ENCODE data around the gene BLTP3B.
A peak's percentile ranks its signal among the peaks of the same experiment; 100 is the strongest.

Gene BLTP3B

GRCh38 chr12:100153131-100153530 is 10.5 kb upstream of the BLTP3B start:
- no peak for TF ChIP-seq CTCF (conservative IDR thresholded peaks at IDR 0.05; ENCODE audit: control insufficient read depth, insufficient read depth, low read depth, low read length)
- no peak for DNase-seq (ENCODE audit: low read depth)
- no peak overlapping the region for H3K4me3 ChIP-seq (ENCODE audit: control insufficient read depth, low read depth, low read length)

- DNase-seq (ENCODE audit: low read depth) = no peak
- TF ChIP-seq CTCF (conservative IDR thresholded peaks at IDR 0.05; ENCODE audit: control insufficient read depth, insufficient read depth, low read depth, low read length) = no peak
- no peak overlapping the region for H3K4me3 ChIP-seq (ENCODE audit: control insufficient read depth, low read depth, low read length)
Measured at GRCh38 chr12:100151769-100152168, 9.1 kb upstream of the BLTP3B start.

- DNase-seq (ENCODE audit: low read depth) = no peak
- no peak for TF ChIP-seq CTCF (conservative IDR thresholded peaks at IDR 0.05; ENCODE audit: control insufficient read depth, insufficient read depth, low read depth, low read length)
- no peak overlapping the region for H3K4me3 ChIP-seq (ENCODE audit: control insufficient read depth, low read depth, low read length)
Measured at GRCh38 chr12:100146252-100146651, 3.6 kb upstream of the BLTP3B start.

GRCh38 chr12:100145643-100146042 is 3.0 kb upstream of the BLTP3B start:
- DNase-seq (ENCODE audit: low read depth) = no peak
- H3K4me3 ChIP-seq (ENCODE audit: control insufficient read depth, low read depth, low read length) = no peak overlapping the region
- TF ChIP-seq CTCF (conservative IDR thresholded peaks at IDR 0.05; ENCODE audit: control insufficient read depth, insufficient read depth, low read depth, low read length) = no peak

- DNase-seq (ENCODE audit: low read depth) = no peak
- TF ChIP-seq CTCF (conservative IDR thresholded peaks at IDR 0.05; ENCODE audit: control insufficient read depth, insufficient read depth, low read depth, low read length) = no peak
- peak overlapping the region; percentile 88 for H3K4me3 ChIP-seq (ENCODE audit: control insufficient read depth, low read depth, low read length)
Measured at GRCh38 chr12:100141998-100142850, 450 bp downstream of the BLTP3B start.

GRCh38 chr12:100141666-100141997 is 1.0 kb downstream of the BLTP3B start:
- H3K4me3 ChIP-seq (ENCODE audit: control insufficient read depth, low read depth, low read length) = peak overlapping the region; percentile 88
- TF ChIP-seq CTCF (conservative IDR thresholded peaks at IDR 0.05; ENCODE audit: control insufficient read depth, insufficient read depth, low read depth, low read length) = no peak
- DNase-seq (ENCODE audit: low read depth) = peak; percentile 95

- DNase-seq (ENCODE audit: low read depth) = no peak
- no peak overlapping the region for H3K4me3 ChIP-seq (ENCODE audit: control insufficient read depth, low read depth, low read length)
- no peak for TF ChIP-seq CTCF (conservative IDR thresholded peaks at IDR 0.05; ENCODE audit: control insufficient read depth, insufficient read depth, low read depth, low read length)
Measured at GRCh38 chr12:100138803-100139098, 3.9 kb downstream of the BLTP3B start.
